ENCODE results near the gene LARP4. TPM values are rescaled to one million over a fixed set of nuclear protein-coding genes. Genes with fewer than 3 reads are reported as not detected.

Gene LARP4
- total and polyA plus RNA-seq, 9 of the 15 experiments (the other 6 are each of a cell fraction or from before 2014, with no cell fraction given) = 31.6 to 84.5 (median 52.4) TPM

- in situ Hi-C loops (cut with MboI) (no loop called here), intact Hi-C loops (cut with micrococcal nuclease) (no loop called here)
- Histone ChIP-seq H3K9ac (ENCODE audit: insufficient read depth in 1 of 2, low read depth in 2 of 2, low read length in 2 of 2) (no peak overlapping the region), H3K4me2 (ENCODE audit: insufficient read depth, low read length) (no peak overlapping the region), H3K79me2 (ENCODE audit: control insufficient read depth, insufficient read depth, low read length) (peaks cover 44% of the 10 kb centered on the region), H3K27ac (ENCODE audit: extremely low read depth, low read depth, low read length) (no peak overlapping the region), H3K36me3 (ENCODE audit: control insufficient read depth, insufficient read depth, low read length) (peaks cover 17% of the 10 kb centered on the region; the same call in 1 of the 3 replicates), H3K4me1 (replicated peaks in 1 of 2; ENCODE audit: control insufficient read depth in 2 of 2, insufficient read depth in 2 of 2, low read length in 2 of 2) (peaks cover 8 to 21% of the 10 kb centered on the region in 2 experiments; a peak in 3 of 5 replicates), H3K4me3 (no peak overlapping the region), H2AFZ (ENCODE audit: low read depth, low read length) (no peak overlapping the region), H3K27me3 (ENCODE audit: control insufficient read depth in 2 of 2, insufficient read depth in 2 of 2, low read length in 2 of 2) (no peaks in the 10 kb centered on the region), H3K9me1 (ENCODE audit: control insufficient read depth, insufficient read depth, low read length) (no peaks in the 10 kb centered on the region), H3K9me3 (replicated peaks; ENCODE audit: control insufficient read depth, insufficient read depth, low read depth, low read length) (peaks cover 3% of the 10 kb centered on the region; the same call in 1 of the 2 replicates), H4K20me1 (replicated peaks; ENCODE audit: control insufficient read depth, insufficient read depth, low read length) (no peaks in the 10 kb centered on the region)
- no peak for DNase-seq (ENCODE audit: extremely low read depth in 1 of 4, low spot score in 3 of 4)
- ChIA-PET POLR2A (interaction anchor here (0.7 to 1.6 kb wide), 2 partner anchors 9 to 75 kb away, joined by 4 to 6 read pairs; no protein-coding TSS in a partner anchor), CTCF (ENCODE audit: low intra/inter-chr PET ratio) (no interaction called here)
- FAIRE-seq = no peak
- no TSS peak for BruUV-seq (replicated peaks)
- no peak for ATAC-seq
- 78% methylated on average over 1 of the region's 1 CpG for WGBS (ENCODE audit: insufficient coverage, low coverage, missing lambda C conversion rate)
- TF ChIP-seq ZNF445 (CRISPR knock-in tag; IDR thresholded peaks at IDR 0.05; ENCODE audit: low read depth) = no peak
- TF ChIP-seq FOSL1 (tag; conservative IDR thresholded peaks at IDR 0.05) = no peak
- no peak for TF ChIP-seq VEZF1 (CRISPR knock-in tag; IDR thresholded peaks at IDR 0.05)
- no peak for TF ChIP-seq FOXP4 (CRISPR knock-in tag; IDR thresholded peaks at IDR 0.05; ENCODE audit: borderline replicate concordance)
- TF ChIP-seq NCOA6 (IDR thresholded peaks at IDR 0.05) = no peak
- TF ChIP-seq ZNF780A (CRISPR knock-in tag; IDR thresholded peaks at IDR 0.05) = no peak
- no peak for TF ChIP-seq HLTF (IDR thresholded peaks at IDR 0.05)
- TF ChIP-seq SAFB (IDR thresholded peaks at IDR 0.05; ENCODE audit: borderline replicate concordance, low read depth, low read length) = no peak
- no peak for TF ChIP-seq CUX1 (CRISPR knock-in tag; IDR thresholded peaks at IDR 0.05)
- TF ChIP-seq NCOR1 (IDR thresholded peaks at IDR 0.05) = no peak
- TF ChIP-seq NELFE (IDR thresholded peaks at IDR 0.05; ENCODE audit: insufficient read depth, insufficient read length) = no peak
Observed at GRCh38 chr12:50528800-50529199, 128.1 kb downstream of the LARP4 start.
